Measurements from ENCODE around the gene PARP9. TPM values are rescaled to one million over a fixed set of nuclear protein-coding genes. Genes with fewer than 3 reads are reported as not detected.

The PARP9 gene
- total and polyA plus RNA-seq, 2 of the 8 experiments (the other 6 are each of a cell fraction or from before 2014, with no cell fraction given) = 3.7 to 4.5 TPM

DNA sequence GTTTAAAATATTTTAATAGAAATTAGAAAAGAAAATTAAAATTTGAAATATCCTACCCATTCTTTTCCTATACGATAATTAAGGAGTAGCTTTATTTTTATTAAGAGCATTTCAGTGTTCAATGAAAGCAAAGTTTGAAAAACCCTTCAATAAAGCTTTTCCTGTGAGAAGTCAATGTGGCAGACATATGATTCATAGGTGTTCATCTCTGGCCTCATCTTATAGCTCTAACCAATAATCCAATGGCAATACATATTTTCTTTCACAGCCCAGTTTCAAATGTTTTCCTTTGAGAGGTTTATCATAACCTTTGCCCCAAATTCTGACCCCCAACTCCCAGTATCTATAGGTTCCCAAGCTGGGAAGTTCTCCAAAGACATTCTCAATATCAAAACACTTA lies 57.6 kb downstream of the PARP9 start:
- CTCF ChIA-PET (ENCODE audit: partially characterized antibody) = interaction anchor here (0.9 to 1.8 kb wide), 2 partner anchors 42 to 173 kb away, joined by 3 to 4 read pairs; no protein-coding TSS in a partner anchor
- no peak overlapping the region for H3K56ac ChIP-seq (replicated peaks; ENCODE audit: insufficient read length, low read depth, low read length)
- no peak overlapping the region for H2AFZ ChIP-seq (ENCODE audit: low read length)
- H4K20me1 ChIP-seq (replicated peaks in 1 of 2; ENCODE audit: control insufficient read depth in 1 of 2, insufficient read depth in 2 of 2, low read length in 2 of 2) = peaks cover 10 to 14% of the 10 kb centered on the region in 2 experiments
- no peaks in the 10 kb centered on the region for H3K27me3 ChIP-seq (replicated peaks in 1 of 4; ENCODE audit: control insufficient read depth in 3 of 4, extremely low read depth in 1 of 4, insufficient read depth in 3 of 4, low read length in 3 of 4)
- POLR2A ChIA-PET (ENCODE audit: partially characterized antibody) = interaction anchor here (1.1 kb wide), 1 partner anchor 9 kb away, joined by 5 read pairs; the partner anchor contains the start of gene KPNA1
- H4K91ac ChIP-seq (replicated peaks; ENCODE audit: insufficient read length, low read length) = no peak overlapping the region
- H3K79me2 ChIP-seq (ENCODE audit: control insufficient read depth in 1 of 2, insufficient read depth in 2 of 2, low read length in 2 of 2) = peaks cover 18 to 99% of the 10 kb centered on the region in 2 experiments; a peak in 3 of 4 replicates
- H4K8ac ChIP-seq (ENCODE audit: extremely low read depth, insufficient read depth, low read length) = no peak overlapping the region
- no peak overlapping the region for H2AK5ac ChIP-seq (ENCODE audit: low read depth, low read length)
- H3K36me3 ChIP-seq (ENCODE audit: control insufficient read depth in 2 of 4, insufficient read depth in 4 of 4, low read length in 3 of 4) = no peaks in the 10 kb centered on the region
- H3K14ac ChIP-seq (ENCODE audit: insufficient read length) = no peak overlapping the region
- H3K4me2 ChIP-seq (ENCODE audit: insufficient read depth in 1 of 2, low read depth in 2 of 2, low read length in 2 of 2) = no peak overlapping the region
- H3K4ac ChIP-seq (replicated peaks; ENCODE audit: insufficient read length, low read depth, low read length) = no peak overlapping the region
- H3K9me3 ChIP-seq (ENCODE audit: insufficient read depth in 2 of 2, low read depth in 1 of 2, low read length in 1 of 2) = no peaks in the 10 kb centered on the region
- H3K23ac ChIP-seq (ENCODE audit: insufficient read length) = no peak overlapping the region
- 93% methylated on average over 1 of the region's 1 CpG; no CpG with 5 or more reads in 1 of the 2 experiments for WGBS, 2 experiments (ENCODE audit: extremely low coverage in 1 of 2, insufficient coverage in 1 of 2, insufficient read length in 1 of 2, insufficient replicate concordance in 2 of 2, low coverage in 1 of 2, low lambda C conversion rate in 2 of 2, missing lambda C conversion rate in 1 of 2)
- no peaks in the 10 kb centered on the region for H3K23me2 ChIP-seq (ENCODE audit: low read depth, low read length)
- DNase-seq (ENCODE audit: low read depth in 1 of 2, low spot score in 2 of 2) (no peak), FAIRE-seq (no peak)
- H2BK20ac ChIP-seq (ENCODE audit: low read length) = no peak overlapping the region
- no peak overlapping the region for H3K4me3 ChIP-seq (ENCODE audit: extremely low read depth in 1 of 4, insufficient read depth in 2 of 4, low read depth in 3 of 4, low read length in 4 of 4)
- peaks cover 7% of the 10 kb centered on the region for H3K79me1 ChIP-seq (ENCODE audit: low read depth, low read length)
- no peak overlapping the region for H3K27ac ChIP-seq (ENCODE audit: low read depth, low read length)
- H4K5ac ChIP-seq (ENCODE audit: insufficient read length, low read depth, low read length) = no peak overlapping the region
- H3K9ac ChIP-seq (replicated peaks in 1 of 4; ENCODE audit: extremely low read depth in 1 of 4, low read depth in 3 of 4, low read length in 3 of 4) = no peak overlapping the region
- H3K18ac ChIP-seq (ENCODE audit: extremely low read depth, low read length) = no peak overlapping the region
- H2BK120ac ChIP-seq (replicated peaks; ENCODE audit: low read depth, low read length) = no peak overlapping the region
- H2BK12ac ChIP-seq (ENCODE audit: low read depth, low read length) = no peak overlapping the region
- H2BK15ac ChIP-seq (ENCODE audit: low read length) = no peak overlapping the region
- H3K4me1 ChIP-seq (replicated peaks in 1 of 4; ENCODE audit: control insufficient read depth in 3 of 4, insufficient read depth in 4 of 4, low read length in 3 of 4) = peaks cover 0 to 5% (median 3%) of the 10 kb centered on the region in 4 experiments; a peak in 4 of 7 replicates
- no peak overlapping the region for H2BK5ac ChIP-seq (ENCODE audit: low read depth, low read length)
